HCT116 (cell line): ENCODE data around the gene CALN1. TPM values are rescaled to one million over a fixed set of nuclear protein-coding genes. Genes with fewer than 3 reads are reported as not detected.

Source experiments
- ATAC-seq: fragments of 200-7000 bp; cut with Tn5 transposase; 2 replicates; pipeline ENCODE4 v1.9.1; 2020; ENCODE audit warnings: mild to moderate bottlenecking, moderate library complexity
- BruUV-seq: library from RNA; stranded (reverse); fragments of 400-500 nt; replicated peaks from 2 replicates; lab custom pipeline; 2021; lab: Mats Ljungman, UMichigan
- CTCF ChIA-PET: fragments of 300-600 bp; sonication (Branson Sonifier 250); formaldehyde crosslinking; loops from one replicate; lab custom pipeline; 2021; ENCODE audit warnings: antibody characterized with exemption; lab: Charles Lee
- POLR2A ChIA-PET: fragments of 300-600, 350-600 bp; sonication (Branson Sonifier 250); formaldehyde crosslinking; loops from one replicate; lab custom pipeline; 2021; ENCODE audit warnings: antibody characterized with exemption; lab: Charles Lee
- RAD21 ChIA-PET, 2 experiments: fragments of 300-600 bp; sonication (Branson Sonifier 250); formaldehyde crosslinking; loops; one replicate each; lab custom pipeline; 2023; ENCODE audit warnings: low total read pairs in 2 of 2; ENCODE audit not compliant: uncharacterized antibody in 2 of 2, unreplicated experiment in 2 of 2, low non-redundant PET in 1 of 2; lab: Charles Lee
- DNase-seq: peaks from one replicate; pipeline ENCODE4 v3.0.0-alpha.2; 2010; ENCODE audit warnings: low read depth, low spot score
- H2AFZ ChIP-seq: fragments of 200-600 bp; shearing (Covaris generic), sonication (generic); 2 replicates; pipeline ENCODE4 v1.6.1; 2017; ENCODE audit warnings: low read depth, mixed run types, mixed read lengths, antibody characterized with exemption, low read length; ENCODE audit not compliant: poor library complexity, severe bottlenecking
- H3K27ac ChIP-seq: 2 replicates; pipeline ENCODE4 v1.5.1; 2012; ENCODE audit warnings: low read depth, low read length
- H3K27me3 ChIP-seq: fragments of 200-600 bp; sonication (generic); 2 replicates; pipeline ENCODE4 v1.6.1; 2016; ENCODE audit warnings: mixed run types, low read length, mixed read lengths; ENCODE audit not compliant: insufficient read depth
- H3K36me3 ChIP-seq, 2 experiments: fragments of 200-500 bp in 1 of 2; fragments of 200-600 bp in 1 of 2; sonication (Bioruptor generic) in 1 of 2; sonication (generic) in 1 of 2; 2 replicates each; pipeline versions ENCODE4 v1.5.1 to v1.6.1; 2014 to 2016; ENCODE audit warnings: low read length in 2 of 2, inconsistent platforms in 1 of 2, mixed read lengths in 1 of 2, mixed run types in 1 of 2; ENCODE audit not compliant: insufficient read depth in 2 of 2, control insufficient read depth in 1 of 2
- H3K4me1 ChIP-seq, 2 experiments: fragments of 200-600 bp in 1 of 2; sonication (generic) in 1 of 2; 2 replicates each; pipeline versions ENCODE4 v1.5.1 to v1.6.1; 2012 to 2017; ENCODE audit warnings: low read length in 2 of 2, inconsistent platforms in 1 of 2, mild to moderate bottlenecking in 1 of 2, mixed read lengths in 1 of 2, mixed run types in 1 of 2, moderate library complexity in 1 of 2; ENCODE audit not compliant: insufficient read depth in 2 of 2, control insufficient read depth in 1 of 2
- H3K4me2 ChIP-seq: fragments of 200-600 bp; sonication (generic); 2 replicates; pipeline ENCODE4 v1.6.1; 2017; ENCODE audit warnings: mixed run types, low read length, mixed read lengths
- H3K4me3 ChIP-seq, 2 experiments: fragments of 200-600 bp in 1 of 2; sonication (generic) in 1 of 2; replicated peaks in 1 of 2; 2 replicates each; pipeline ENCODE4 v1.5.1; 2011 to 2016; ENCODE audit warnings: low read length in 2 of 2, control low read depth in 1 of 2, low read depth in 1 of 2, mild to moderate bottlenecking in 1 of 2, mixed read lengths in 1 of 2, mixed run types in 1 of 2
- H3K79me2 ChIP-seq: fragments of 200-600 bp; sonication (generic); 2 replicates; pipeline ENCODE4 v1.6.1; 2017; ENCODE audit warnings: mild to moderate bottlenecking, mixed run types, low read length, moderate library complexity, mixed read lengths; ENCODE audit not compliant: insufficient read depth
- H3K9ac ChIP-seq: fragments of 200-600 bp; sonication (generic); 2 replicates; pipeline ENCODE4 v1.6.1; 2016; ENCODE audit warnings: low read length, mixed read lengths
- H3K9me2 ChIP-seq: fragments of 200-600 bp; sonication (generic), shearing (Covaris generic); 2 replicates; pipeline ENCODE4 v1.6.1; 2017; ENCODE audit warnings: mixed run types, mild to moderate bottlenecking, moderate library complexity; ENCODE audit not compliant: insufficient read depth
- H3K9me3 ChIP-seq, 2 experiments: fragments of 200-500 bp in 1 of 2; fragments of 200-600 bp in 1 of 2; sonication (Bioruptor generic) in 1 of 2; sonication (generic) in 1 of 2; 2 replicates each; pipeline ENCODE4 v1.6.1; 2014 to 2017; ENCODE audit warnings: low read length in 2 of 2, mixed read lengths in 2 of 2, inconsistent platforms in 1 of 2, low read depth in 1 of 2, mild to moderate bottlenecking in 1 of 2, mixed run types in 1 of 2, moderate library complexity in 1 of 2; ENCODE audit not compliant: control insufficient read depth in 1 of 2, insufficient read depth in 1 of 2
- H4K20me1 ChIP-seq: fragments of 200-600 bp; sonication (generic), shearing (Covaris generic); 2 replicates; pipeline ENCODE4 v1.6.1; 2017; ENCODE audit warnings: mixed run types, mild to moderate bottlenecking, moderate library complexity; ENCODE audit not compliant: insufficient read depth
- CBX3 ChIP-seq: IDR thresholded peaks from 2 replicates; pipeline ENCODE4 v1.6.1; 2012; ENCODE audit warnings: low read depth
- CEBPB ChIP-seq: IDR thresholded peaks from 2 replicates; pipeline ENCODE4 v1.6.1; 2012; ENCODE audit warnings: low read depth
- EZH2 ChIP-seq: fragments of 200-600 bp; sonication (generic); IDR thresholded peaks from 2 replicates; pipeline ENCODE4 v1.6.1; 2017; ENCODE audit warnings: antibody characterized with exemption, mixed run types
- EZH2phosphoT487 ChIP-seq: fragments of 200-600 bp; IDR thresholded peaks from 2 replicates; pipeline ENCODE4 v1.6.1; 2018; ENCODE audit warnings: antibody characterized with exemption, borderline replicate concordance
- JUND ChIP-seq: IDR thresholded peaks from 2 replicates; pipeline ENCODE4 v1.6.1; 2012
- POLR2AphosphoS5 ChIP-seq: IDR thresholded peaks from 2 replicates; pipeline ENCODE4 v1.6.1; 2011; ENCODE audit warnings: mild to moderate bottlenecking, low read depth, low read length, moderate library complexity
- SIN3A ChIP-seq: IDR thresholded peaks from 2 replicates; pipeline ENCODE4 v1.6.1; 2012; ENCODE audit warnings: low read depth
- SP1 ChIP-seq: IDR thresholded peaks from 2 replicates; pipeline ENCODE4 v1.6.1; 2012; ENCODE audit warnings: low read depth
- SRF ChIP-seq: IDR thresholded peaks from 2 replicates; pipeline ENCODE4 v1.6.1; 2012; ENCODE audit warnings: low read depth
- YY1 ChIP-seq: IDR thresholded peaks from 2 replicates; pipeline ENCODE4 v1.6.1; 2011; ENCODE audit warnings: low read length, low read depth, moderate library complexity, mild to moderate bottlenecking; ENCODE audit not compliant: insufficient replicate concordance; ENCODE audit errors: extremely low read depth
- ZFX ChIP-seq: fragments of 450-650 bp; IDR thresholded peaks from 2 replicates; pipeline ENCODE4 v1.6.1; 2017
- ZNF274 ChIP-seq: fragments of 200-500 bp; sonication (Bioruptor generic); IDR thresholded peaks from 2 replicates; pipeline ENCODE4 v1.6.1; 2014; ENCODE audit warnings: mild to moderate bottlenecking, low read depth, low read length, inconsistent platforms
- intact Hi-C: fragments of 100-400 bp; cut with micrococcal nuclease; formaldehyde crosslinking; loops from 2 replicates; pipeline ENCODE4 v1.10.0; 2022
- total RNA-seq: library from RNA; stranded (reverse); gene quantifications from one replicate; pipeline ENCODE4 v1.2.1, GENCODE V29; 2021; ENCODE audit not compliant: unreplicated experiment
- TF ChIP-seq, protein P1 (sequence below): IDR thresholded peaks from 2 replicates; pipeline ENCODE4 v1.6.1; 2011; ENCODE audit warnings: mild to moderate bottlenecking, low read length, moderate library complexity; ENCODE audit not compliant: insufficient replicate concordance; ENCODE audit errors: extremely low read depth
- TF ChIP-seq, protein P2 (sequence below): IDR thresholded peaks from 2 replicates; pipeline ENCODE4 v1.6.1; 2012
- TF ChIP-seq, protein P3 (sequence below), 3 experiments: fragments of 200-600 bp in 1 of 3; sonication (generic) in 1 of 3; IDR thresholded peaks in 2 of 3; conservative IDR thresholded peaks in 1 of 3; 2 replicates each; pipeline ENCODE4 v1.5.1; 2012 to 2017; ENCODE audit warnings: low read depth in 2 of 3, low read length in 2 of 3, antibody characterized with exemption in 1 of 3, borderline replicate concordance in 1 of 3, control low read depth in 1 of 3, mild to moderate bottlenecking in 1 of 3, mixed read lengths in 1 of 3, mixed run types in 1 of 3, moderate library complexity in 1 of 3; ENCODE audit not compliant: insufficient read depth in 1 of 3
- TF ChIP-seq, protein P4 (sequence below): IDR thresholded peaks from 2 replicates; pipeline ENCODE4 v1.6.1; 2012

Gene CALN1
- total RNA-seq, 1 experiment from 2014 or later: 0.17 TPM

DNA sequence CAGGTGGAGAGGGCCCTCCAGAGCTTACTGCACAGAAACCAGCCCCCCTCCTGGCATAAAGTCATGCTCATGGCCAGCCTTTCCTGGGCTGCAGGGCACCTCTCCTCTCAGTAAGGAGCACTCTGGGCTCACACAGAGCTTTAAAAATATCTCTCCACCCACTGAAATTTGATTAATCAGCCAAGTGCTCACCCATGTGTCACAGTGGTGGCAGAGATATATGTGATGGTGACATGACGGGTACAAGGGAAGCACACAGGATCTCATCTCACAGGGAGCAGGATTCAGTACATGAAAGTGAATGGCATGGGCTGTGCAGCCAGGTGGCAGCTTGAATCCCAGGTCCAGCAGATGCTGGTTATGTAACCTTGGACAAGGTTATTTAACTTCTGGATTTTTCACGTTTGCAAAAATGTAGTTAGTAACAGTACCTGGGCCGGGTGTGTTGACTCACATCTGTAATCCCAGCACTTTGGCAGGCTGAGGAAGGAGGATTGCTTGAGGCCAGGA, 144.8 kb downstream of the CALN1 start:
- BruUV-seq: no TSS peak
- Histone ChIP-seq H3K27me3 (no peaks in the 10 kb centered on the region; the same call in 1 of the 2 replicates), H3K79me2 (no peaks in the 10 kb centered on the region), H3K9me2 (no peaks in the 10 kb centered on the region), H3K36me3 (no peaks in the 10 kb centered on the region), H4K20me1 (no peaks in the 10 kb centered on the region), H3K9ac (no peak overlapping the region), H3K27ac (no peak overlapping the region), H3K4me2 (no peak overlapping the region), H3K4me1 (no peaks in the 10 kb centered on the region), H3K4me3 (no peak overlapping the region), H2AFZ (no peak overlapping the region), H3K9me3 (no peaks in the 10 kb centered on the region)
- DNase-seq (no peak), ATAC-seq (no peak)
- POLR2A ChIA-PET: no interaction called here
- CTCF ChIA-PET: no interaction called here
- RAD21 ChIA-PET: no interaction called here
- no peak for TF ChIP-seq SIN3A
- TF ChIP-seq POLR2AphosphoS5: no peak
- TF ChIP-seq YY1: no peak
- no peak for TF ChIP-seq EZH2
- TF ChIP-seq JUND: no peak
- intact Hi-C loops: no loop called here

DNA sequence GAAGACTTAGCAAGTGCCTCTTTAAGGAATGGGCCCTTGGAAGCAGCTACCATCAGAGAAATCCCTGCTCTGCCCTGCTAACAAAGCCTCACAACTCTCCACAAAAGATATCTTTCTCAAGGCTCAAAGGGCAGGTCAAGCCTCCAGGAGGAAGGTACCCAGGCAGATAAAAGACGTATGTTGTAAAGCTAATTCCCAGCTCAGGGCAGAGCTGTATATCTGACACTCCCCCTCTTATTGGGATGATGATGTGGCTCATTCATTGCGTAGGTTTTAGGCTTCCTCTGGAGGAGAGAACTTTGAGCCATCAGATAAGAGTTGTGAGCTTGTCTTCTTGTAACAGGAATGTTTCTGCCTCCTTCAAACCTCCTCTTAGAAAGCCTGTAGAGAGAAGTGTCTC, 145.4 kb downstream of the CALN1 start:
- Histone ChIP-seq H3K36me3 (no peaks in the 10 kb centered on the region), H3K9me3 (no peaks in the 10 kb centered on the region), H3K4me3 (no peak overlapping the region), H3K27me3 (no peaks in the 10 kb centered on the region; the same call in 1 of the 2 replicates), H4K20me1 (no peaks in the 10 kb centered on the region), H3K4me2 (no peak overlapping the region), H3K9me2 (no peaks in the 10 kb centered on the region), H2AFZ (no peak overlapping the region), H3K79me2 (no peaks in the 10 kb centered on the region), H3K27ac (no peak overlapping the region), H3K4me1 (no peaks in the 10 kb centered on the region), H3K9ac (no peak overlapping the region)
- ChIA-PET POLR2A (no interaction called here), RAD21 (no interaction called here), CTCF (no interaction called here)
- ATAC-seq (no peak), DNase-seq (no peak)
- BruUV-seq: no TSS peak
- intact Hi-C loops: no loop called here
- TF ChIP-seq CBX3 (no peak), SRF (no peak), ZNF274 (no peak), EZH2 (no peak), EZH2phosphoT487 (no peak), SP1 (no peak), YY1 (no peak), CEBPB (no peak), ZFX (no peak)
- TF ChIP-seq, protein P1, sequence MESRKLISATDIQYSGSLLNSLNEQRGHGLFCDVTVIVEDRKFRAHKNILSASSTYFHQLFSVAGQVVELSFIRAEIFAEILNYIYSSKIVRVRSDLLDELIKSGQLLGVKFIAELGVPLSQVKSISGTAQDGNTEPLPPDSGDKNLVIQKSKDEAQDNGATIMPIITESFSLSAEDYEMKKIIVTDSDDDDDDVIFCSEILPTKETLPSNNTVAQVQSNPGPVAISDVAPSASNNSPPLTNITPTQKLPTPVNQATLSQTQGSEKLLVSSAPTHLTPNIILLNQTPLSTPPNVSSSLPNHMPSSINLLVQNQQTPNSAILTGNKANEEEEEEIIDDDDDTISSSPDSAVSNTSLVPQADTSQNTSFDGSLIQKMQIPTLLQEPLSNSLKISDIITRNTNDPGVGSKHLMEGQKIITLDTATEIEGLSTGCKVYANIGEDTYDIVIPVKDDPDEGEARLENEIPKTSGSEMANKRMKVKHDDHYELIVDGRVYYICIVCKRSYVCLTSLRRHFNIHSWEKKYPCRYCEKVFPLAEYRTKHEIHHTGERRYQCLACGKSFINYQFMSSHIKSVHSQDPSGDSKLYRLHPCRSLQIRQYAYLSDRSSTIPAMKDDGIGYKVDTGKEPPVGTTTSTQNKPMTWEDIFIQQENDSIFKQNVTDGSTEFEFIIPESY: no peak
- TF ChIP-seq, protein P2, sequence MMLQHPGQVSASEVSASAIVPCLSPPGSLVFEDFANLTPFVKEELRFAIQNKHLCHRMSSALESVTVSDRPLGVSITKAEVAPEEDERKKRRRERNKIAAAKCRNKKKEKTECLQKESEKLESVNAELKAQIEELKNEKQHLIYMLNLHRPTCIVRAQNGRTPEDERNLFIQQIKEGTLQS: no peak
- TF ChIP-seq, protein P3, sequence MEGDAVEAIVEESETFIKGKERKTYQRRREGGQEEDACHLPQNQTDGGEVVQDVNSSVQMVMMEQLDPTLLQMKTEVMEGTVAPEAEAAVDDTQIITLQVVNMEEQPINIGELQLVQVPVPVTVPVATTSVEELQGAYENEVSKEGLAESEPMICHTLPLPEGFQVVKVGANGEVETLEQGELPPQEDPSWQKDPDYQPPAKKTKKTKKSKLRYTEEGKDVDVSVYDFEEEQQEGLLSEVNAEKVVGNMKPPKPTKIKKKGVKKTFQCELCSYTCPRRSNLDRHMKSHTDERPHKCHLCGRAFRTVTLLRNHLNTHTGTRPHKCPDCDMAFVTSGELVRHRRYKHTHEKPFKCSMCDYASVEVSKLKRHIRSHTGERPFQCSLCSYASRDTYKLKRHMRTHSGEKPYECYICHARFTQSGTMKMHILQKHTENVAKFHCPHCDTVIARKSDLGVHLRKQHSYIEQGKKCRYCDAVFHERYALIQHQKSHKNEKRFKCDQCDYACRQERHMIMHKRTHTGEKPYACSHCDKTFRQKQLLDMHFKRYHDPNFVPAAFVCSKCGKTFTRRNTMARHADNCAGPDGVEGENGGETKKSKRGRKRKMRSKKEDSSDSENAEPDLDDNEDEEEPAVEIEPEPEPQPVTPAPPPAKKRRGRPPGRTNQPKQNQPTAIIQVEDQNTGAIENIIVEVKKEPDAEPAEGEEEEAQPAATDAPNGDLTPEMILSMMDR (IDR thresholded peaks at IDR 0.05 in 2 of 3, conservative IDR thresholded peaks at IDR 0.05 in 1 of 3; ENCODE audit: borderline replicate concordance in 1 of 3, insufficient read depth in 1 of 3, low read depth in 2 of 3, low read length in 2 of 3): no peak
- TF ChIP-seq, protein P4, sequence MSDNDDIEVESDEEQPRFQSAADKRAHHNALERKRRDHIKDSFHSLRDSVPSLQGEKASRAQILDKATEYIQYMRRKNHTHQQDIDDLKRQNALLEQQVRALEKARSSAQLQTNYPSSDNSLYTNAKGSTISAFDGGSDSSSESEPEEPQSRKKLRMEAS: no peak
